ENCODE results near the gene XAB2. TPM values are rescaled to one million over a fixed set of nuclear protein-coding genes. Genes with fewer than 3 reads are reported as not detected.

Gene XAB2
- total RNA-seq, 2 experiments from 2014 or later: 118 to 121 TPM

DNA sequence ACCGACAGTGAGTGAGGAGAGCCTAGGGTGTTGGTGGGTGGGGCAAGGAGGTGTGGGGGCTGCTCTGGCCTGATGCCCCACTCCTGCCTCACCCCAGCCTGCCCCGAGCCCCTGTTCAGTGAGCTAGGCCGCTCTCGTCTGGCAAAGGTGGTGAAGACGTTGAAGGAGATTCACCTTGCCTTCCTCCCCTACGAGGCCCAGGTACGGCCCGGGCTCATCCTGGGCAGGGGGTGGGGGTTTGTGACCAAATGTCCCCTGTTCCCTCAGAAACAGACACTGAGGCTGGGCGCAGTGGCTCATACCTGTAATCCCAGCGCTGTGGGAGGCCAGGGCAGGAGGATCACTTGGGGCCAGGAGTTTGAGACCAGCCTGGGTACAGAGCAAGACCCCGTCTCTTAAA is 11.5 kb upstream of the XAB2 start:
- H3K9me3 ChIP-seq (ENCODE audit: control insufficient read depth in 1 of 2, insufficient read depth in 1 of 2, low read length in 2 of 2): no peaks in the 10 kb centered on the region
- H3K36me3 ChIP-seq (ENCODE audit: insufficient read depth, low read length): peaks cover 39% of the 10 kb centered on the region
- TF ChIP-seq, protein P1, sequence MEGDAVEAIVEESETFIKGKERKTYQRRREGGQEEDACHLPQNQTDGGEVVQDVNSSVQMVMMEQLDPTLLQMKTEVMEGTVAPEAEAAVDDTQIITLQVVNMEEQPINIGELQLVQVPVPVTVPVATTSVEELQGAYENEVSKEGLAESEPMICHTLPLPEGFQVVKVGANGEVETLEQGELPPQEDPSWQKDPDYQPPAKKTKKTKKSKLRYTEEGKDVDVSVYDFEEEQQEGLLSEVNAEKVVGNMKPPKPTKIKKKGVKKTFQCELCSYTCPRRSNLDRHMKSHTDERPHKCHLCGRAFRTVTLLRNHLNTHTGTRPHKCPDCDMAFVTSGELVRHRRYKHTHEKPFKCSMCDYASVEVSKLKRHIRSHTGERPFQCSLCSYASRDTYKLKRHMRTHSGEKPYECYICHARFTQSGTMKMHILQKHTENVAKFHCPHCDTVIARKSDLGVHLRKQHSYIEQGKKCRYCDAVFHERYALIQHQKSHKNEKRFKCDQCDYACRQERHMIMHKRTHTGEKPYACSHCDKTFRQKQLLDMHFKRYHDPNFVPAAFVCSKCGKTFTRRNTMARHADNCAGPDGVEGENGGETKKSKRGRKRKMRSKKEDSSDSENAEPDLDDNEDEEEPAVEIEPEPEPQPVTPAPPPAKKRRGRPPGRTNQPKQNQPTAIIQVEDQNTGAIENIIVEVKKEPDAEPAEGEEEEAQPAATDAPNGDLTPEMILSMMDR (IDR thresholded peaks at IDR 0.05): no peak
- H3K27me3 Mint-ChIP-seq: no peaks in the 10 kb centered on the region
- H3K4me3 ChIP-seq (ENCODE audit: low read length): no peak overlapping the region
- H3K36me3 Mint-ChIP-seq (ENCODE audit: low read depth): peaks cover 30% of the 10 kb centered on the region
- CTCF ChIA-PET: no interaction called here
- POLR2A ChIA-PET: interaction anchor here (0.9 to 2.3 kb wide), 2 partner anchors 11 to 20 kb away, joined by 6 to 9 read pairs; partner anchors contain the start of genes PET100 and XAB2
- no peaks in the 10 kb centered on the region for H3K9me3 Mint-ChIP-seq
- H3K4me1 Mint-ChIP-seq (ENCODE audit: low read depth): peaks cover 35% of the 10 kb centered on the region
- no peak overlapping the region for H3K27ac ChIP-seq (ENCODE audit: low read depth in 1 of 2, low read length in 2 of 2)
- intact Hi-C loops (cut with DNase I, micrococcal nuclease): no loop called here
- no peaks in the 10 kb centered on the region for H3K27me3 ChIP-seq (ENCODE audit: control insufficient read depth in 1 of 2, insufficient read depth in 2 of 2, low read length in 2 of 2)
- H3K4me1 ChIP-seq (ENCODE audit: insufficient read depth, low read length): peaks cover 47% of the 10 kb centered on the region
- H3K4me3 Mint-ChIP-seq: no peak overlapping the region
- ATAC-seq (ENCODE audit: poor library complexity) (no peak), DNase-seq (no peak)
- H3K27ac Mint-ChIP-seq: no peak overlapping the region

DNA sequence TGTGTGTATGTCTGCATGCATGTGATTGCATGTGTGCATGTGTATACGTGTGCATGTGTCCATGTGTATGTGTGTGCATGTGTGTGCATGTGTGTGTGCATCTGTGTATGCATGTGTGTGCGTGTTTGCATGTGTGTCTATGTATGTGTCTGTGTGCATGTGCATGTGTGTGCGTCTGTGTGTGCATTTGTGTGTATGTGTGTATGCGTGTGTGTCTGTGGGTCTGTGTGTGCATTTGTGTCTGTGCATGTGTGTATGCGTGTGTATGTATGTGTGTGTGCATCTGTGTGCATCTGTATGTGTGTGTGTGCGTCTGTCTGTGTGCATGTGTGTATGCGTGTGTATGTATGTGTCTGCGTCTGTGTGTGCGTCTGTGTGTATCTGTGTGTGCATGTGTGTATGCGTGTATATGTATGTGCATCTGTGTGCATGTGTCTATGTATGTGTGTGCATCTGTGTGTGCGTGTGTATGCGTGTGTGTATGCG is 10.6 kb upstream of the XAB2 start:
- no peak for ATAC-seq (ENCODE audit: poor library complexity)
- CTCF ChIA-PET: no interaction called here
- TF ChIP-seq, protein P1 (IDR thresholded peaks at IDR 0.05): no peak
- Mint-ChIP-seq H3K4me3 (peak overlapping the region; percentile 59), H3K36me3 (ENCODE audit: low read depth) (peaks cover 24% of the 10 kb centered on the region), H3K27me3 (no peaks in the 10 kb centered on the region), H3K27ac (peak overlapping the region; percentile 90), H3K4me1 (ENCODE audit: low read depth) (peaks cover 36% of the 10 kb centered on the region), H3K9me3 (no peaks in the 10 kb centered on the region)
- POLR2A ChIA-PET: no interaction called here
- Histone ChIP-seq H3K4me1 (ENCODE audit: insufficient read depth, low read length) (peaks cover 50% of the 10 kb centered on the region), H3K4me3 (ENCODE audit: low read length) (no peak overlapping the region), H3K27ac (ENCODE audit: low read depth in 1 of 2, low read length in 2 of 2) (no peak overlapping the region), H3K9me3 (ENCODE audit: control insufficient read depth in 1 of 2, insufficient read depth in 1 of 2, low read length in 2 of 2) (no peaks in the 10 kb centered on the region), H3K36me3 (ENCODE audit: insufficient read depth, low read length) (peaks cover 33% of the 10 kb centered on the region), H3K27me3 (ENCODE audit: control insufficient read depth in 1 of 2, insufficient read depth in 2 of 2, low read length in 2 of 2) (no peaks in the 10 kb centered on the region)
- intact Hi-C loops (cut with DNase I, micrococcal nuclease): loop anchor here in 1 of 2 experiments (5.0 kb wide), 1 partner anchor 287 kb away; the partner anchor contains the start of gene CTXN1
- DNase-seq: no peak

DNA sequence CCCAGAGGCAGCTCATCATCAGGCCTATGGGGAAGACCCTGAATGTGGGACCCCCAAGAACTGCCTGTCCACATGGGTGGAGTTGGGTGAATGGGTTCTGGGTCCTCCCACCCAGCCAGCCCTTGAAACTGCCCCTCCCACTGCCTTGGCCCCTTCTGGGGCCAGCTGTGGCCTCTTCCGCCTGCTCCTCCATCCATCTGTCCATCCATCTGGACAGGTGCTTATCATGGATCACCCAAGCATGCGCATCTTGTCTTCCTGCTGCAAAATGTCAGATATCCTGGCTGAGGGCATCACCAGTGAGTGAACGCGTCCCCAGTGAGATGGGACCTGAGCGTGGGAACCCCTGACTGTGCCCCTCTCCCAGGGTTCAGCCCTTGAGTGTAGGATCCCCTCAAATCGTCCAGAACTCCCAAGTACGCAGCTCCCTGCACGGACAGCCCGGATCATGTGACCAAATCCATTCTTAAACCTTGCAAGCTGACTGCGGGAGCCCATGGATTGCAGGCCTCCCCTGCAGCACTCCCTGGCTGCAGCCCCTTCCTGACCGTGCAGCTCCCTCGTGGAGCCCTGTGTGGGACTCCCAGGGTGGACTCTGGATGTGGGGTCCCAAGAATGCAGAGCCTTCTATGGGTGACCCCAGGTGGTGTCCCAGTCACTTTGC is 9.6 kb upstream of the XAB2 start:
- Mint-ChIP-seq H3K4me1 (ENCODE audit: low read depth) (peaks cover 36% of the 10 kb centered on the region), H3K9me3 (no peaks in the 10 kb centered on the region), H3K27me3 (no peaks in the 10 kb centered on the region), H3K4me3 (peak overlapping the region; percentile 60), H3K36me3 (ENCODE audit: low read depth) (peaks cover 19% of the 10 kb centered on the region), H3K27ac (peak overlapping the region; percentile 90)
- H3K4me3 ChIP-seq (ENCODE audit: low read length): no peak overlapping the region
- POLR2A ChIA-PET: interaction anchor here (1.7 to 2.4 kb wide), 2 partner anchors 9 to 13 kb away, joined by 5 to 18 read pairs; partner anchors contain the start of genes PET100 and XAB2
- H3K36me3 ChIP-seq (ENCODE audit: insufficient read depth, low read length): peaks cover 26% of the 10 kb centered on the region
- peaks cover 47% of the 10 kb centered on the region for H3K4me1 ChIP-seq (ENCODE audit: insufficient read depth, low read length)
- CTCF ChIA-PET: no interaction called here
- no peaks in the 10 kb centered on the region for H3K9me3 ChIP-seq (ENCODE audit: control insufficient read depth in 1 of 2, insufficient read depth in 1 of 2, low read length in 2 of 2)
- TF ChIP-seq, protein P1 (IDR thresholded peaks at IDR 0.05): no peak
- intact Hi-C loops (cut with DNase I, micrococcal nuclease): loop anchor here in 1 of 2 experiments (5.0 kb wide), 1 partner anchor 288 kb away; the partner anchor contains the start of gene CTXN1
- no peaks in the 10 kb centered on the region for H3K27me3 ChIP-seq (ENCODE audit: control insufficient read depth in 1 of 2, insufficient read depth in 2 of 2, low read length in 2 of 2)
- ATAC-seq (ENCODE audit: poor library complexity) (no peak), DNase-seq (no peak)
- H3K27ac ChIP-seq (ENCODE audit: low read depth in 1 of 2, low read length in 2 of 2): no peak overlapping the region

All from CD4-positive, alpha-beta T cell (primary cell).